Measurements from ENCODE around the gene ZBTB20. TPM values are rescaled to one million over a fixed set of nuclear protein-coding genes. Genes with fewer than 3 reads are reported as not detected.

Gene ZBTB20
- total RNA-seq, 1 experiment from 2014 or later, result 3.7 TPM

DNA sequence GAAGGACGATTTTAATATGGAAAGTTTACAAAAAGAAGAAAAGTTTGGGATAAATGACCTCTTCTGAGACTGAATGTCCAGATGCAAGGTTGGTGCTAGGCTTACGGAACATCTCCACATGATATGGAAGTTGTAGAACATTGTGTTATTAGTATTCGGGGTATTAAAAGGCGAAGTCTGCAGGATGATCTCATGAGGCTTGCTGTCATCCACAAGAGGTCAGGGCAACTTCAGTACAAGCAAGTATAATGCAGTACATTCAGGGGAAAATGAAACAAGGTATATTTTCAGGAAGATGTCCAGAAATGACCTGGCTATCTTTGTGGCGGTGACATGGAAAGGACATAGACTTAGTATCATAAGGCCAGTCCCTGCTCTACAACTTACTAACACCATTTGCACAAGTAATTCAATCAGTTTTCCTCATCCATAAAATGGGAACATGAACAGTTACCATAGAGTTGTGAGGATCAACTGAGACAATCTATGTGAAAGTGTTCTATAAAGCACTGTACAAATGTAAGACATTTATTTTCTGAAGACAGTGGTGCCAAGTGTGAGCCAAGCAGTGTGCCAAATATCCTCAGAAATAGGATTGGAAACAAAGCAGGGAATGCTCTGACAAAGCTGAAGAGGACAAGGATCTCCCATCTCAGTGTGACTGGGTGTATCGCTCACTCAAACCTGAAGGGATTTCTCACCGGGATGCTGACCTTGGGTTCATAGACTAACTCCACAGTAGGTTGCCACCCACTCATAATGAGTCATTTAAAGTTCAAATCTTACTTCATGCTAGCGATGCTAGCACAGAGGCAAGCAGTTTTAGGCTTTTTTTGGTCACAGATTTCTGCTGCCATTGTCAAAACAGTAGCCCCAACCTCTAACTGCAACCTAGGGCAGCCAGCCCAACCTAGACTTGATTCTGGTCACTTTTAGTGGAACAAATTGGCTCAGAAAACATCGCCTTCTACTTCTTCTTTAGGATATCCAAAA lies 735.0 kb downstream of the ZBTB20 start:
- intact Hi-C loops (cut with micrococcal nuclease), result loop anchor here (10.0 kb wide), 1 partner anchor 183 kb away; no protein-coding TSS in a partner anchor
- H3K9me3 ChIP-seq (ENCODE audit: low read length), result no peaks in the 10 kb centered on the region
- ATAC-seq (peak; percentile 38), DNase-seq (peak; percentile 7)
- H3K79me2 ChIP-seq (ENCODE audit: low read length), result no peaks in the 10 kb centered on the region
- H3K27me3 ChIP-seq (ENCODE audit: low read length), result no peaks in the 10 kb centered on the region
- POLR2A ChIA-PET (ENCODE audit: unreplicated experiment), result no interaction called here
- CTCF ChIA-PET, result no interaction called here
- H3K9ac ChIP-seq (ENCODE audit: low read length), result no peak overlapping the region
- H3K9me2 ChIP-seq (replicated peaks; ENCODE audit: low read length), result no peaks in the 10 kb centered on the region
- H2AFZ ChIP-seq (ENCODE audit: low read length), result no peak overlapping the region
- no peak overlapping the region for H3K4me3 ChIP-seq (ENCODE audit: low read length)
- H3F3A ChIP-seq (ENCODE audit: low read length, unreplicated experiment), result no peaks in the 10 kb centered on the region
- TF ChIP-seq, protein P1, sequence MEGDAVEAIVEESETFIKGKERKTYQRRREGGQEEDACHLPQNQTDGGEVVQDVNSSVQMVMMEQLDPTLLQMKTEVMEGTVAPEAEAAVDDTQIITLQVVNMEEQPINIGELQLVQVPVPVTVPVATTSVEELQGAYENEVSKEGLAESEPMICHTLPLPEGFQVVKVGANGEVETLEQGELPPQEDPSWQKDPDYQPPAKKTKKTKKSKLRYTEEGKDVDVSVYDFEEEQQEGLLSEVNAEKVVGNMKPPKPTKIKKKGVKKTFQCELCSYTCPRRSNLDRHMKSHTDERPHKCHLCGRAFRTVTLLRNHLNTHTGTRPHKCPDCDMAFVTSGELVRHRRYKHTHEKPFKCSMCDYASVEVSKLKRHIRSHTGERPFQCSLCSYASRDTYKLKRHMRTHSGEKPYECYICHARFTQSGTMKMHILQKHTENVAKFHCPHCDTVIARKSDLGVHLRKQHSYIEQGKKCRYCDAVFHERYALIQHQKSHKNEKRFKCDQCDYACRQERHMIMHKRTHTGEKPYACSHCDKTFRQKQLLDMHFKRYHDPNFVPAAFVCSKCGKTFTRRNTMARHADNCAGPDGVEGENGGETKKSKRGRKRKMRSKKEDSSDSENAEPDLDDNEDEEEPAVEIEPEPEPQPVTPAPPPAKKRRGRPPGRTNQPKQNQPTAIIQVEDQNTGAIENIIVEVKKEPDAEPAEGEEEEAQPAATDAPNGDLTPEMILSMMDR (conservative IDR thresholded peaks at IDR 0.05; ENCODE audit: low read depth, low read length), result no peak
- TF ChIP-seq EZH2phosphoT487 (IDR thresholded peaks at IDR 0.05; ENCODE audit: borderline replicate concordance, low read length) (no peak), EZH2 (IDR thresholded peaks at IDR 0.05; ENCODE audit: low read length, unreplicated experiment) (no peak)
- H3K36me3 ChIP-seq (ENCODE audit: low read depth, low read length), result no peaks in the 10 kb centered on the region
- no peak overlapping the region for H3K4me2 ChIP-seq (ENCODE audit: low read length)
- no TSS peak for BruUV-seq (replicated peaks)
- H4K20me1 ChIP-seq (ENCODE audit: low read length), result no peaks in the 10 kb centered on the region
- H3K27ac ChIP-seq (ENCODE audit: low read length), result no peak overlapping the region
- no peaks in the 10 kb centered on the region for H3K4me1 ChIP-seq (ENCODE audit: insufficient read depth, low read length)

DNA sequence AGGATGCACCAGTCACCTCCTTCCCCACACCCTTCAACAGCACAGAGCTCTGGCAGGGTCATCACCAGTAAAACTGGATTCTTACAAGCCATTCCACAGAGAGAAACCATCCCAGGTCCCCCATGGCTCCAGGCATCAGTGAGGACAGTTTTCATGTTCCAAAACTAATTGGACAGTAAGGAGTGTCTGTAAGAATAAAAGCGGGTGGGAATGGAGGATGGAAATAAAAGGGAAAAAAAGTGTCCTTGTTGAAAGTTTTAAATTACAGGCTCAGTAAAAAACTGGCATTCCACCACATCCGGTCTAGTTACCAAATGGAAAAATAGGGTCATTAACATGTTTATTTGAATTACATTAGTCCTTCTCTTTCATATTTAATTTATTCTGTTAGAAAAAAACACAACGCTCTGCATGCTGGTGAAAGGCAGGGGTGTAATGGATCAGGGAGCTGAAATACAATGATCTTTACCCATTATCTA lies 735.9 kb downstream of the ZBTB20 start:
- no TSS peak for BruUV-seq (replicated peaks)
- ChIA-PET POLR2A (ENCODE audit: unreplicated experiment) (no interaction called here), CTCF (interaction anchor here (0.6 kb wide), 1 partner anchor 834 kb away, joined by 3 read pairs; no protein-coding TSS in a partner anchor)
- Histone ChIP-seq H3K4me1 (ENCODE audit: insufficient read depth, low read length) (no peaks in the 10 kb centered on the region), H3F3A (ENCODE audit: low read length, unreplicated experiment) (no peaks in the 10 kb centered on the region), H2AFZ (ENCODE audit: low read length) (no peak overlapping the region), H3K4me2 (ENCODE audit: low read length) (no peak overlapping the region), H3K27me3 (ENCODE audit: low read length) (no peaks in the 10 kb centered on the region; the same call in 1 of the 2 replicates), H4K20me1 (ENCODE audit: low read length) (no peaks in the 10 kb centered on the region), H3K79me2 (ENCODE audit: low read length) (no peaks in the 10 kb centered on the region), H3K9ac (ENCODE audit: low read length) (no peak overlapping the region), H3K9me3 (ENCODE audit: low read length) (no peaks in the 10 kb centered on the region), H3K27ac (ENCODE audit: low read length) (no peak overlapping the region), H3K36me3 (ENCODE audit: low read depth, low read length) (no peaks in the 10 kb centered on the region), H3K4me3 (ENCODE audit: low read length) (no peak overlapping the region), H3K9me2 (replicated peaks; ENCODE audit: low read length) (no peaks in the 10 kb centered on the region)
- intact Hi-C loops (cut with micrococcal nuclease), result loop anchor here (10.0 kb wide), 1 partner anchor 184 kb away; no protein-coding TSS in a partner anchor
- no peak for ATAC-seq
- DNase-seq, result no peak
- TF ChIP-seq EZH2phosphoT487 (IDR thresholded peaks at IDR 0.05; ENCODE audit: borderline replicate concordance, low read length) (no peak), EZH2 (IDR thresholded peaks at IDR 0.05; ENCODE audit: low read length, unreplicated experiment) (no peak)
- TF ChIP-seq, protein P1 (conservative IDR thresholded peaks at IDR 0.05; ENCODE audit: low read depth, low read length), result no peak

Data from PC-3 (cell line).